ENCODE results near the gene TMEM101. TPM values are rescaled to one million over a fixed set of nuclear protein-coding genes. Genes with fewer than 3 reads are reported as not detected.
A peak's percentile ranks its signal among the peaks of the same experiment; 100 is the strongest.

The TMEM101 gene
- polyA plus RNA-seq, 1 of the 3 experiments (the other 2 are of a cell fraction): 62.9 TPM

DNA sequence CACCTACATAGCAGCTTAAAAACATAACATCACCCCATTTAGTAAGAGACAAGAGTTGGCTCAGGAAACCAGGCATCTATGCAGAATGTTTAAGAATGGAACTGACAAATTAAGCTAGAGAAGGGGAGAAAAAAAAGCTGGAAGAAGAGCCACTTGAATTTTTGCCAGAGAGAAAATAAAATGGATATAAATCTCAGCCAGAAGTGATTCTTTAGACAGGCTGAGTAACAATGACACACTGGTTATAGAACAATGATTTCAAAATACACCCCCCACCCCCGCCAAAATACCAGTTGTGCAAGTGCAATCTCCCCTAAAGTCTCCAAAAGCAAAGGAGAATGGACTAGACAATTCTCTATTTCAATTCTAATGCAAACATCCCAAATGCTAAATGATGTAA lies 29.3 kb upstream of the TMEM101 start:
- H3K79me2 ChIP-seq (ENCODE audit: insufficient read depth): peaks cover 98% of the 10 kb centered on the region
- no peak overlapping the region; the same call in 1 of the 2 replicates for H3K4me2 ChIP-seq
- no peak overlapping the region for H3K9ac ChIP-seq
- CTCF ChIA-PET: interaction anchor here (0.7 to 5.3 kb wide), 7 partner anchors 17 to 100 kb away, joined by 3 to 52 read pairs (median 9); partner anchors contain the start of gene G6PC3
- POLR2A ChIA-PET: interaction anchor here (0.7 to 2.0 kb wide), 3 partner anchors 13 to 33 kb away, joined by 3 to 4 read pairs (median 4); partner anchors contain the start of gene LSM12
- H3K4me3 ChIP-seq (ENCODE audit: low read depth in 2 of 2, low read length in 1 of 2): no peak overlapping the region
- H3K9me2 ChIP-seq: no peaks in the 10 kb centered on the region
- whole genome bisulfite sequencing (ENCODE audit: low lambda C conversion rate): 41% methylated on average over 1 of the region's 1 CpG
- peaks cover 36% of the 10 kb centered on the region for H3F3A ChIP-seq (replicated peaks; ENCODE audit: insufficient read depth)
- H3K4me1 ChIP-seq (ENCODE audit: control insufficient read depth in 1 of 2, insufficient read depth in 2 of 2, low read depth in 1 of 2, low read length in 1 of 2): peaks cover 0 to 7% of the 10 kb centered on the region in 2 experiments; a peak in 2 of 4 replicates
- no peaks in the 10 kb centered on the region for H3K27me3 ChIP-seq (ENCODE audit: insufficient read depth)
- H2AFZ ChIP-seq (ENCODE audit: low read depth): no peak overlapping the region
- no peaks in the 10 kb centered on the region for H3K9me3 ChIP-seq
- DNase-seq: no peak
- peaks cover 52% of the 10 kb centered on the region for H4K20me1 ChIP-seq (ENCODE audit: insufficient read depth)
- H3K36me3 ChIP-seq (replicated peaks in 1 of 2; ENCODE audit: control insufficient read depth in 1 of 2, insufficient read depth in 2 of 2, low read length in 1 of 2): peaks cover 10 to 37% of the 10 kb centered on the region in 2 experiments
- TF ChIP-seq JUND (IDR thresholded peaks at IDR 0.05) (no peak), RAD21 (IDR thresholded peaks at IDR 0.05; ENCODE audit: low read length) (no peak), RFX5 (IDR thresholded peaks at IDR 0.05; ENCODE audit: low read length) (no peak), MEF2A (IDR thresholded peaks at IDR 0.05; ENCODE audit: borderline replicate concordance, low read depth) (no peak), EZH2phosphoT487 (IDR thresholded peaks at IDR 0.05; ENCODE audit: borderline replicate concordance, low read depth) (no peak), TCF12 (IDR thresholded peaks at IDR 0.05) (no peak), ELF1 (IDR thresholded peaks at IDR 0.05) (no peak), MXI1 (IDR thresholded peaks at IDR 0.05; ENCODE audit: low read depth, low read length) (no peak), SIN3A (IDR thresholded peaks at IDR 0.05; ENCODE audit: borderline replicate concordance, low read depth, low read length) (no peak), NRF1 (IDR thresholded peaks at IDR 0.05; ENCODE audit: low read depth, low read length) (no peak), FOSL2 (IDR thresholded peaks at IDR 0.05; ENCODE audit: borderline replicate concordance, low read depth) (no peak), GABPA (IDR thresholded peaks at IDR 0.05; ENCODE audit: low read depth) (no peak)
- TF ChIP-seq, protein P1, sequence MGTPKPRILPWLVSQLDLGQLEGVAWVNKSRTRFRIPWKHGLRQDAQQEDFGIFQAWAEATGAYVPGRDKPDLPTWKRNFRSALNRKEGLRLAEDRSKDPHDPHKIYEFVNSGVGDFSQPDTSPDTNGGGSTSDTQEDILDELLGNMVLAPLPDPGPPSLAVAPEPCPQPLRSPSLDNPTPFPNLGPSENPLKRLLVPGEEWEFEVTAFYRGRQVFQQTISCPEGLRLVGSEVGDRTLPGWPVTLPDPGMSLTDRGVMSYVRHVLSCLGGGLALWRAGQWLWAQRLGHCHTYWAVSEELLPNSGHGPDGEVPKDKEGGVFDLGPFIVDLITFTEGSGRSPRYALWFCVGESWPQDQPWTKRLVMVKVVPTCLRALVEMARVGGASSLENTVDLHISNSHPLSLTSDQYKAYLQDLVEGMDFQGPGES (IDR thresholded peaks at IDR 0.05; ENCODE audit: low read depth, low read length): no peak
- TF ChIP-seq, protein P2, sequence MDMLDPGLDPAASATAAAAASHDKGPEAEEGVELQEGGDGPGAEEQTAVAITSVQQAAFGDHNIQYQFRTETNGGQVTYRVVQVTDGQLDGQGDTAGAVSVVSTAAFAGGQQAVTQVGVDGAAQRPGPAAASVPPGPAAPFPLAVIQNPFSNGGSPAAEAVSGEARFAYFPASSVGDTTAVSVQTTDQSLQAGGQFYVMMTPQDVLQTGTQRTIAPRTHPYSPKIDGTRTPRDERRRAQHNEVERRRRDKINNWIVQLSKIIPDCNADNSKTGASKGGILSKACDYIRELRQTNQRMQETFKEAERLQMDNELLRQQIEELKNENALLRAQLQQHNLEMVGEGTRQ (IDR thresholded peaks at IDR 0.05; ENCODE audit: borderline replicate concordance, low read depth, low read length): no peak
- TF ChIP-seq, protein P3, sequence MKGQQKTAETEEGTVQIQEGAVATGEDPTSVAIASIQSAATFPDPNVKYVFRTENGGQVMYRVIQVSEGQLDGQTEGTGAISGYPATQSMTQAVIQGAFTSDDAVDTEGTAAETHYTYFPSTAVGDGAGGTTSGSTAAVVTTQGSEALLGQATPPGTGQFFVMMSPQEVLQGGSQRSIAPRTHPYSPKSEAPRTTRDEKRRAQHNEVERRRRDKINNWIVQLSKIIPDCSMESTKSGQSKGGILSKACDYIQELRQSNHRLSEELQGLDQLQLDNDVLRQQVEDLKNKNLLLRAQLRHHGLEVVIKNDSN (IDR thresholded peaks at IDR 0.05; ENCODE audit: borderline replicate concordance, low read depth): no peak
- TF ChIP-seq, protein P4, sequence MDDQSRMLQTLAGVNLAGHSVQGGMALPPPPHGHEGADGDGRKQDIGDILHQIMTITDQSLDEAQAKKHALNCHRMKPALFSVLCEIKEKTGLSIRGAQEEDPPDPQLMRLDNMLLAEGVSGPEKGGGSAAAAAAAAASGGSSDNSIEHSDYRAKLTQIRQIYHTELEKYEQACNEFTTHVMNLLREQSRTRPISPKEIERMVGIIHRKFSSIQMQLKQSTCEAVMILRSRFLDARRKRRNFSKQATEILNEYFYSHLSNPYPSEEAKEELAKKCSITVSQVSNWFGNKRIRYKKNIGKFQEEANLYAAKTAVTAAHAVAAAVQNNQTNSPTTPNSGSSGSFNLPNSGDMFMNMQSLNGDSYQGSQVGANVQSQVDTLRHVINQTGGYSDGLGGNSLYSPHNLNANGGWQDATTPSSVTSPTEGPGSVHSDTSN (IDR thresholded peaks at IDR 0.05): no peak
- TF ChIP-seq, protein P5, sequence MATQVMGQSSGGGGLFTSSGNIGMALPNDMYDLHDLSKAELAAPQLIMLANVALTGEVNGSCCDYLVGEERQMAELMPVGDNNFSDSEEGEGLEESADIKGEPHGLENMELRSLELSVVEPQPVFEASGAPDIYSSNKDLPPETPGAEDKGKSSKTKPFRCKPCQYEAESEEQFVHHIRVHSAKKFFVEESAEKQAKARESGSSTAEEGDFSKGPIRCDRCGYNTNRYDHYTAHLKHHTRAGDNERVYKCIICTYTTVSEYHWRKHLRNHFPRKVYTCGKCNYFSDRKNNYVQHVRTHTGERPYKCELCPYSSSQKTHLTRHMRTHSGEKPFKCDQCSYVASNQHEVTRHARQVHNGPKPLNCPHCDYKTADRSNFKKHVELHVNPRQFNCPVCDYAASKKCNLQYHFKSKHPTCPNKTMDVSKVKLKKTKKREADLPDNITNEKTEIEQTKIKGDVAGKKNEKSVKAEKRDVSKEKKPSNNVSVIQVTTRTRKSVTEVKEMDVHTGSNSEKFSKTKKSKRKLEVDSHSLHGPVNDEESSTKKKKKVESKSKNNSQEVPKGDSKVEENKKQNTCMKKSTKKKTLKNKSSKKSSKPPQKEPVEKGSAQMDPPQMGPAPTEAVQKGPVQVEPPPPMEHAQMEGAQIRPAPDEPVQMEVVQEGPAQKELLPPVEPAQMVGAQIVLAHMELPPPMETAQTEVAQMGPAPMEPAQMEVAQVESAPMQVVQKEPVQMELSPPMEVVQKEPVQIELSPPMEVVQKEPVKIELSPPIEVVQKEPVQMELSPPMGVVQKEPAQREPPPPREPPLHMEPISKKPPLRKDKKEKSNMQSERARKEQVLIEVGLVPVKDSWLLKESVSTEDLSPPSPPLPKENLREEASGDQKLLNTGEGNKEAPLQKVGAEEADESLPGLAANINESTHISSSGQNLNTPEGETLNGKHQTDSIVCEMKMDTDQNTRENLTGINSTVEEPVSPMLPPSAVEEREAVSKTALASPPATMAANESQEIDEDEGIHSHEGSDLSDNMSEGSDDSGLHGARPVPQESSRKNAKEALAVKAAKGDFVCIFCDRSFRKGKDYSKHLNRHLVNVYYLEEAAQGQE (IDR thresholded peaks at IDR 0.05; ENCODE audit: low read depth, low read length): no peak
- TF ChIP-seq, protein P6, sequence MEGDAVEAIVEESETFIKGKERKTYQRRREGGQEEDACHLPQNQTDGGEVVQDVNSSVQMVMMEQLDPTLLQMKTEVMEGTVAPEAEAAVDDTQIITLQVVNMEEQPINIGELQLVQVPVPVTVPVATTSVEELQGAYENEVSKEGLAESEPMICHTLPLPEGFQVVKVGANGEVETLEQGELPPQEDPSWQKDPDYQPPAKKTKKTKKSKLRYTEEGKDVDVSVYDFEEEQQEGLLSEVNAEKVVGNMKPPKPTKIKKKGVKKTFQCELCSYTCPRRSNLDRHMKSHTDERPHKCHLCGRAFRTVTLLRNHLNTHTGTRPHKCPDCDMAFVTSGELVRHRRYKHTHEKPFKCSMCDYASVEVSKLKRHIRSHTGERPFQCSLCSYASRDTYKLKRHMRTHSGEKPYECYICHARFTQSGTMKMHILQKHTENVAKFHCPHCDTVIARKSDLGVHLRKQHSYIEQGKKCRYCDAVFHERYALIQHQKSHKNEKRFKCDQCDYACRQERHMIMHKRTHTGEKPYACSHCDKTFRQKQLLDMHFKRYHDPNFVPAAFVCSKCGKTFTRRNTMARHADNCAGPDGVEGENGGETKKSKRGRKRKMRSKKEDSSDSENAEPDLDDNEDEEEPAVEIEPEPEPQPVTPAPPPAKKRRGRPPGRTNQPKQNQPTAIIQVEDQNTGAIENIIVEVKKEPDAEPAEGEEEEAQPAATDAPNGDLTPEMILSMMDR (IDR thresholded peaks at IDR 0.05): no peak
- H3K27ac ChIP-seq (ENCODE audit: low read depth in 2 of 2, low read length in 1 of 2): 0 out of 4 replicates have a peak overlapping the region, but pooled peaks of 1 of the 2 experiments have one; percentile 5

All from SK-N-SH (cell line).